ENCODE measurements around the gene INPP4B. TPM values are rescaled to one million over a fixed set of nuclear protein-coding genes. Genes with fewer than 3 reads are reported as not detected.

Gene INPP4B
- polyA plus RNA-seq, 1 experiment: 5.1 TPM

DNA sequence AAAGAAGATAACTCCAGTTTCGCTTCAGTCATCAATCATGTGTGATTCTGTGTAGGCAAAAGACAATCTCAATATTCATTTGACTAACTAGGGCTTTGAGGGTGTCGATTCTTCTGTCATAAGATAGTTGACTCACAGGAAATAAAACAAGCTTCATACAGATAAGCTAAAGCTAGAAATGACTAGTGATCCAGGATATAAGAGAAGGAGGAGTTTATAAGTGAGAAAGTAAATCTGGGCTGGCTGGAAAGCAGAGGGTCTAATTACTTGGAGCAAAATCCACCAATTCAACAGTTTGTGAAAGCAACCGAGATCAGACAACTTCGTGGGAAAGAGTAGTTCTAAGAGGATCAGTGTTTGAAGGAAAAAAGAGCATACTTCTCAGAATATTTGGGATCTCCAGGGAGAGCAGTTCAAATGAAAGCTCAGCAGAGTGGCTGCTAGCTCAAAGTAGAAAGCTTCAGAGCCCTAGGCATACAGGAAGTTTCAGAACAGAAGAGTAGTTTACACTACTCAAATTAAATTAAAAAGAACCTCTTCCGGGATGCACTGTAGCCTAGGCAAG is 429.3 kb downstream of the INPP4B start:
- TF ChIP-seq, protein P1, sequence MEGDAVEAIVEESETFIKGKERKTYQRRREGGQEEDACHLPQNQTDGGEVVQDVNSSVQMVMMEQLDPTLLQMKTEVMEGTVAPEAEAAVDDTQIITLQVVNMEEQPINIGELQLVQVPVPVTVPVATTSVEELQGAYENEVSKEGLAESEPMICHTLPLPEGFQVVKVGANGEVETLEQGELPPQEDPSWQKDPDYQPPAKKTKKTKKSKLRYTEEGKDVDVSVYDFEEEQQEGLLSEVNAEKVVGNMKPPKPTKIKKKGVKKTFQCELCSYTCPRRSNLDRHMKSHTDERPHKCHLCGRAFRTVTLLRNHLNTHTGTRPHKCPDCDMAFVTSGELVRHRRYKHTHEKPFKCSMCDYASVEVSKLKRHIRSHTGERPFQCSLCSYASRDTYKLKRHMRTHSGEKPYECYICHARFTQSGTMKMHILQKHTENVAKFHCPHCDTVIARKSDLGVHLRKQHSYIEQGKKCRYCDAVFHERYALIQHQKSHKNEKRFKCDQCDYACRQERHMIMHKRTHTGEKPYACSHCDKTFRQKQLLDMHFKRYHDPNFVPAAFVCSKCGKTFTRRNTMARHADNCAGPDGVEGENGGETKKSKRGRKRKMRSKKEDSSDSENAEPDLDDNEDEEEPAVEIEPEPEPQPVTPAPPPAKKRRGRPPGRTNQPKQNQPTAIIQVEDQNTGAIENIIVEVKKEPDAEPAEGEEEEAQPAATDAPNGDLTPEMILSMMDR (IDR thresholded peaks at IDR 0.05; ENCODE audit: low read depth, low read length): no peak
- H3K9me3 ChIP-seq (ENCODE audit: control insufficient read depth, insufficient read depth, low read length): no peaks in the 10 kb centered on the region
- CTCF ChIA-PET: no interaction called here
- no peaks in the 10 kb centered on the region for H3K27me3 ChIP-seq (ENCODE audit: control insufficient read depth, insufficient read depth, low read length)
- POLR2A ChIA-PET: no interaction called here
- H3K27ac ChIP-seq (ENCODE audit: low read depth, low read length): no peak overlapping the region
- DNase-seq (ENCODE audit: low read depth, low spot score): no peak
- no peak overlapping the region for H3K4me3 ChIP-seq (ENCODE audit: low read depth, low read length)

DNA sequence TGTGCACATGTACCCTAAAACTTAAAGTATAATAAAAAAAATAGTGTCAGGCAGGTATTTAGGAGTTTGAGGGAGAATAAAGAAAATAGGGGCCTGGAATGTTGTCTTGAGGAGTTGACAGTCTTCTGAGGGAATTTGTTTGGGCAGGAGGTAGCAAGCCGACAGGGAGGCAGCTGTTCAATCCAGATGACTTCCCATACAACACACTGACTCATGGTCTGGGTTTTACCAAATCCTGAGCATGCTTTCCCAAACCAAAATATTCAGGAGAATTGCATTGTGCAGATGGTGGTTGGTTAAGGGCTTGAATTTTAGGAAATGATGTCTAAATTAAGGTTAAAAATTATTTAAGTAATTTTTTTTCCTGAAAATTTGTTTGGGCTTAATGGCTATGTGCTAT is 430.0 kb downstream of the INPP4B start:
- no peaks in the 10 kb centered on the region for H3K9me3 ChIP-seq (ENCODE audit: control insufficient read depth, insufficient read depth, low read length)
- H3K27me3 ChIP-seq (ENCODE audit: control insufficient read depth, insufficient read depth, low read length): no peaks in the 10 kb centered on the region
- TF ChIP-seq, protein P1 (IDR thresholded peaks at IDR 0.05; ENCODE audit: low read depth, low read length): no peak
- ChIA-PET CTCF (no interaction called here), POLR2A (no interaction called here)
- H3K27ac ChIP-seq (ENCODE audit: low read depth, low read length): no peak overlapping the region
- DNase-seq (ENCODE audit: low read depth, low spot score): no peak
- H3K4me3 ChIP-seq (ENCODE audit: low read depth, low read length): no peak overlapping the region

DNA sequence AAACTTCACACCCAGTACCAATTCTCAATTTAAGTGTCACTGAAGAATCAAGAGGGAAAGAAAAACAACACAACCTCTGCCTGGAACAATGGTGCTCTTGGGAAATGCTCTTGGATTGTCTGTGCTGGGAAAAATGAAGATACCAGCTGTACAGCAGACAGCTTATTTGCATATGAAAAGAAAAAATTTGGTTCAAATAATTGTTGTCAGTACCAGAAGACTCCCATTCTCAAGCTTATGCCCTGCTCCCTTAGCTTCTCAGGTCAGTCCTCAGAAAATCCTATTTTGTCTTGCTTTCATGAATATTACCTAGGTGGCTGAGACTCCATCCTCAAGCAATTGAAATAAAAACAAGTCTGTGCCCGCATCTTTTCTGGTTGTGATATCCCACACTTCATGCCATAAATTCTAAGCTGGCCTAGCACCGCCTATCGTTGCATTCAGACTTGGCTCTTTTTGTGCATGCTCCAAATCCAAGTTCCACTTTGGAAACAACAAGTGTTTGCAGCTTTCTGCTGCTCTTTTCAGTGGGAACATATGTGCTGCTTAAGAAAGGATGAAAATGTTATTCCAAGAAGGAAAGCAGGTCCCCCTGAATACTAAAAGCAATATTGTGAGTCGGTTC is 431.6 kb downstream of the INPP4B start:
- POLR2A ChIA-PET: no interaction called here
- TF ChIP-seq, protein P1 (IDR thresholded peaks at IDR 0.05; ENCODE audit: low read depth, low read length): no peak
- H3K27ac ChIP-seq (ENCODE audit: low read depth, low read length): no peak overlapping the region
- CTCF ChIA-PET: interaction anchor here (1.0 kb wide), 1 partner anchor 61 kb away, joined by 3 read pairs; no protein-coding TSS in a partner anchor
- no peaks in the 10 kb centered on the region for H3K27me3 ChIP-seq (ENCODE audit: control insufficient read depth, insufficient read depth, low read length)
- H3K9me3 ChIP-seq (ENCODE audit: control insufficient read depth, insufficient read depth, low read length): no peaks in the 10 kb centered on the region
- H3K4me3 ChIP-seq (ENCODE audit: low read depth, low read length): no peak overlapping the region
- DNase-seq (ENCODE audit: low read depth, low spot score): no peak

DNA sequence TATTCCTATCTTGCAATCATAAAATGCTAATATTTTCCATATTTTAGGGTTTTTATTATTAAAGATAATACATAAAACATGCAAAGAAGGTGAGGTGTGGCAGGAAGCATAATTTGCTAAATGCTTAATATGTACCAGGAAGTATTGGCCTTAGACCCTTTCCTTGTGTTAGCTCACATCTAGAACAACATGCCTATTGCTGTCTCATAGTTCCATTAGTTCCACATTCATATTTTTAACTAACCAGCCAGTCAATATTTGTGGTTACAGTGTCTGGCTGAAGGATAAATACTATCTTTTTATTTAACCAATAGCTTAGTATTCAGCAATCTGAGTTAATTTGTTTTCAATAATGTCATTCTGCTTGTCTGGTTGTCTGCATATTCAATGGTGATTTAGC is 432.6 kb downstream of the INPP4B start:
- ChIA-PET POLR2A (no interaction called here), CTCF (no interaction called here)
- TF ChIP-seq, protein P1 (IDR thresholded peaks at IDR 0.05; ENCODE audit: low read depth, low read length): no peak

DNA sequence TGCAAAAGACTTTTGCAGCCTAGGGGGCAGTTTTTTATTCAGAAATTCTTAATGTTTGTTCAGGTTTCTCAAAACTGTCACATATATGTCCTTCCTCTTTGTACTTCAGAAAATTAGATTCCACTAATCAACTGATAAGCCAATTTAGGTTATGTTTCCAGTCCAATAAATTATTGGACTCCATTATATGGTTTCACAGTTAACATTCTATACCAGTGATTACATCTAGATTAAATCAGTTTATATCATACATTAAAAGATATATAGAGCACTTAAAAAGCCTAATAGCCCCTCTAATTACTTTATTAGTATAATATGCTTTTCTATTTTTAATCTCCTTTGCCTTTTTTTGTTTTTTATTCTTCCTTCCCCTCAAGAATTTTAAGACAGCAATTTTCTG is 434.1 kb downstream of the INPP4B start:
- Histone ChIP-seq H3K4me3 (ENCODE audit: low read depth, low read length) (no peak overlapping the region), H3K9me3 (ENCODE audit: control insufficient read depth, insufficient read depth, low read length) (no peaks in the 10 kb centered on the region), H3K27me3 (ENCODE audit: control insufficient read depth, insufficient read depth, low read length) (no peaks in the 10 kb centered on the region), H3K27ac (ENCODE audit: low read depth, low read length) (no peak overlapping the region)
- TF ChIP-seq, protein P1 (IDR thresholded peaks at IDR 0.05; ENCODE audit: low read depth, low read length): no peak
- ChIA-PET CTCF (interaction anchor here (2.9 kb wide), 1 partner anchor 59 kb away, joined by 8 read pairs; no protein-coding TSS in a partner anchor), POLR2A (no interaction called here)
- no peak for DNase-seq (ENCODE audit: low read depth, low spot score)

More for the DNA sequence above, 432.6 kb downstream of the INPP4B start:
- no peaks in the 10 kb centered on the region for H3K9me3 ChIP-seq (ENCODE audit: control insufficient read depth, insufficient read depth, low read length)
- H3K4me3 ChIP-seq (ENCODE audit: low read depth, low read length): no peak overlapping the region
- no peaks in the 10 kb centered on the region for H3K27me3 ChIP-seq (ENCODE audit: control insufficient read depth, insufficient read depth, low read length)
- no peak for DNase-seq (ENCODE audit: low read depth, low spot score)
- H3K27ac ChIP-seq (ENCODE audit: low read depth, low read length): no peak overlapping the region

Data from AG04450 (cell line).